Keratinocyte (primary cell): Measurements from ENCODE around the gene MSL1. TPM values are rescaled to one million over a fixed set of nuclear protein-coding genes. Genes with fewer than 3 reads are reported as not detected.

Experiments used
- DNase-seq: peaks from one replicate; pipeline ENCODE4 v3.0.0-alpha.2; 2011; ENCODE audit warnings: low read depth, missing footprints, low spot score
- FAIRE-seq: peaks from 2 replicates; lab custom pipeline; 2011; peaks lifted over from hg19 to GRCh38; lab: Jason Lieb, UNC
- H2AFZ ChIP-seq: 2 replicates; pipeline ENCODE4 v1.6.0; 2012; ENCODE audit warnings: low read length, control low read depth, inconsistent platforms; ENCODE audit not compliant: control insufficient read depth
- H3K27ac ChIP-seq: 2 replicates; pipeline ENCODE4 v1.5.1; 2011; ENCODE audit warnings: low read length; ENCODE audit not compliant: control insufficient read depth, insufficient read depth
- H3K27me3 ChIP-seq: 3 replicates; pipeline ENCODE4 v1.6.0; 2011; ENCODE audit warnings: low read length; ENCODE audit not compliant: control insufficient read depth, insufficient read depth; ENCODE audit errors: extremely low read depth
- H3K36me3 ChIP-seq, 2 experiments: 2 replicates in 1 of 2; 3 replicates in 1 of 2; pipeline ENCODE4 v1.5.1; 2011; ENCODE audit warnings: low read length in 2 of 2, mild to moderate bottlenecking in 1 of 2; ENCODE audit not compliant: control insufficient read depth in 2 of 2, insufficient read depth in 2 of 2; ENCODE audit errors: extremely low read depth in 1 of 2
- H3K4me1 ChIP-seq: 3 replicates; pipeline ENCODE4 v1.5.1; 2011; ENCODE audit warnings: low read length; ENCODE audit not compliant: control insufficient read depth, insufficient read depth; ENCODE audit errors: extremely low read depth
- H3K4me2 ChIP-seq: 3 replicates; pipeline ENCODE4 v1.6.0; 2011; ENCODE audit warnings: low read depth, low read length; ENCODE audit not compliant: control insufficient read depth, insufficient read depth; ENCODE audit errors: extremely low read depth
- H3K4me3 ChIP-seq, 3 experiments: fragments of 200-600 bp in 1 of 3; sonication (generic) in 1 of 3; 2 replicates in 2 of 3; 3 replicates in 1 of 3; pipeline ENCODE4 v1.5.1; 2011 to 2016; ENCODE audit warnings: low read length in 3 of 3, mild to moderate bottlenecking in 3 of 3, control low read depth in 2 of 3, inconsistent platforms in 1 of 3, low read depth in 1 of 3, mixed read lengths in 1 of 3, mixed run types in 1 of 3, moderate library complexity in 1 of 3; ENCODE audit not compliant: control insufficient read depth in 2 of 3, insufficient read depth in 2 of 3; ENCODE audit errors: extremely low read depth in 1 of 3
- H3K79me2 ChIP-seq: 2 replicates; pipeline ENCODE4 v1.6.0; 2012; ENCODE audit warnings: low read length; ENCODE audit not compliant: control insufficient read depth, insufficient read depth
- H3K9ac ChIP-seq: 3 replicates; pipeline ENCODE4 v1.6.0; 2011; ENCODE audit warnings: low read length; ENCODE audit not compliant: control insufficient read depth, insufficient read depth; ENCODE audit errors: extremely low read depth
- H3K9me1 ChIP-seq: 3 replicates; pipeline ENCODE4 v1.6.0; 2011; ENCODE audit warnings: low read length; ENCODE audit not compliant: control insufficient read depth, insufficient read depth; ENCODE audit errors: extremely low read depth
- H3K9me3 ChIP-seq: 2 replicates; pipeline ENCODE4 v1.5.1; 2012; ENCODE audit warnings: low read depth, low read length; ENCODE audit not compliant: control insufficient read depth
- H4K20me1 ChIP-seq: 3 replicates; pipeline ENCODE4 v1.6.0; 2011; ENCODE audit warnings: low read length; ENCODE audit not compliant: control insufficient read depth, insufficient read depth; ENCODE audit errors: extremely low read depth
- EZH2 ChIP-seq: IDR thresholded peaks from one replicate; pipeline ENCODE4 v1.6.1; 2012; ENCODE audit warnings: inconsistent platforms, mild to moderate bottlenecking, low read length, moderate library complexity
- dilution Hi-C: fragments of 300-500 bp; cut with MboI; formaldehyde crosslinking; loops from one replicate; pipeline ENCODE4 v1.7.0; 2020; ENCODE audit warnings: low sequenced_read_pairs; ENCODE audit not compliant: extremely low pct_ligation_motif_present
- polyA plus RNA-seq, 5 experiments: library from polyadenylated mRNA; depleted of rRNA in 3 of 5; stranded (reverse) in 3 of 5; stranded (forward) in 1 of 5; unstranded in 1 of 5; fragments of >200 nt; gene quantifications; 1 replicate in 1 of 5; 2 replicates in 3 of 5; 3 replicates in 1 of 5; pipeline versions ENCODE4 v1.2.1 to v1.2.3, GENCODE V29; 2011 to 2012; ENCODE audit warnings: missing spikeins in 2 of 5, low read depth in 1 of 5, low replicate concordance in 1 of 5
- TF ChIP-seq, protein P1 (sequence below), 3 experiments: IDR thresholded peaks in 1 of 3; conservative IDR thresholded peaks in 1 of 3; optimal IDR thresholded peaks in 1 of 3; 2 replicates in 2 of 3; 3 replicates in 1 of 3; pipeline versions ENCODE3 to v1.5.1; 2011; ENCODE audit warnings: low read length in 3 of 3, mild to moderate bottlenecking in 3 of 3, moderate library complexity in 2 of 3, control low read depth in 1 of 3, inconsistent platforms in 1 of 3; ENCODE audit not compliant: insufficient read depth in 2 of 3; ENCODE audit errors: extremely low read depth in 1 of 3

MSL1 gene
- polyA plus RNA-seq, 1 donor (not counting 4 experiments of a cell fraction or from before 2014, with no cell fraction given) = 66.8 TPM

DNA sequence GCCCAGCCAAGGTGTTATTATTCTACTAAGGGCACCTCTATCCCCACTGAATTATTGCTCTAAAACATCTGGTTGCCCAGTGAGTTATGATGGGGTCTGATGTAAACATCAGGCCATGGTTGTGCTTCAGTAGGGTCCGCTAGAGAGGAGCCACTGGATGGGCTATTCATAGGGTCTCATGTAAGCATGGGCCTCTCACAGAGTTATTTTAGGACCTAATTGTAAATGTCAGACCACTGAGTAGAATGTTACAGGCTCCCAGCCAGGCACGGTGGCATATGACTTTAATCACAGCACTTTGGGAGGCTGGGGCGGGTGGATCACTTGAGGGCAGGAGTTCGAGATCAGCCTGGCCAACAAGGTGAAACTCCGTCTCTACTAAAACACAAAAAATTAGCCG lies 60.8 kb downstream of the MSL1 start:
- Histone ChIP-seq H3K9me1 (no peaks in the 10 kb centered on the region), H3K27me3 (no peaks in the 10 kb centered on the region), H3K9ac (no peak overlapping the region), H2AFZ (no peak overlapping the region), H4K20me1 (no peaks in the 10 kb centered on the region), H3K4me3 (no peak overlapping the region), H3K9me3 (no peaks in the 10 kb centered on the region), H3K36me3 (peaks cover 0 to 3% of the 10 kb centered on the region in 2 experiments), H3K79me2 (no peaks in the 10 kb centered on the region), H3K4me1 (peaks cover 31% of the 10 kb centered on the region), H3K4me2 (no peak overlapping the region), H3K27ac (no peak overlapping the region)
- no peak for FAIRE-seq
- DNase-seq = no peak
- dilution Hi-C loops = no loop called here
- TF ChIP-seq EZH2 = no peak
- TF ChIP-seq, protein P1, sequence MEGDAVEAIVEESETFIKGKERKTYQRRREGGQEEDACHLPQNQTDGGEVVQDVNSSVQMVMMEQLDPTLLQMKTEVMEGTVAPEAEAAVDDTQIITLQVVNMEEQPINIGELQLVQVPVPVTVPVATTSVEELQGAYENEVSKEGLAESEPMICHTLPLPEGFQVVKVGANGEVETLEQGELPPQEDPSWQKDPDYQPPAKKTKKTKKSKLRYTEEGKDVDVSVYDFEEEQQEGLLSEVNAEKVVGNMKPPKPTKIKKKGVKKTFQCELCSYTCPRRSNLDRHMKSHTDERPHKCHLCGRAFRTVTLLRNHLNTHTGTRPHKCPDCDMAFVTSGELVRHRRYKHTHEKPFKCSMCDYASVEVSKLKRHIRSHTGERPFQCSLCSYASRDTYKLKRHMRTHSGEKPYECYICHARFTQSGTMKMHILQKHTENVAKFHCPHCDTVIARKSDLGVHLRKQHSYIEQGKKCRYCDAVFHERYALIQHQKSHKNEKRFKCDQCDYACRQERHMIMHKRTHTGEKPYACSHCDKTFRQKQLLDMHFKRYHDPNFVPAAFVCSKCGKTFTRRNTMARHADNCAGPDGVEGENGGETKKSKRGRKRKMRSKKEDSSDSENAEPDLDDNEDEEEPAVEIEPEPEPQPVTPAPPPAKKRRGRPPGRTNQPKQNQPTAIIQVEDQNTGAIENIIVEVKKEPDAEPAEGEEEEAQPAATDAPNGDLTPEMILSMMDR (optimal IDR thresholded peaks at IDR 0.05 in 1 of 3, IDR thresholded peaks at IDR 0.05 in 1 of 3, conservative IDR thresholded peaks at IDR 0.05 in 1 of 3; ENCODE audit: extremely low read depth in 1 of 3, insufficient read depth in 2 of 3, low read length in 3 of 3) = no peak

Other genes with a start within 250 kb of the MSL1 start
- gene GSDMB, start 203.3 kb upstream of the MSL1 start, polyA plus RNA-seq = 2.3 to 10.5 TPM (median 7.1 TPM) in 3 replicates
- gene ORMDL3, start 194.4 kb upstream of the MSL1 start, polyA plus RNA-seq = 22.0 to 91.4 TPM (median 36.3 TPM) in 3 replicates
- gene LRRC3C, start 194.2 kb upstream of the MSL1 start, polyA plus RNA-seq = not detected in 3 replicates
- 5.0 to 9.8 TPM (median 8.5 TPM) in 3 replicates for gene GSDMA, start 159.0 kb upstream of the MSL1 start, polyA plus RNA-seq
- 97.1 to 169 TPM (median 108 TPM) in 3 replicates for gene PSMD3, start 141.2 kb upstream of the MSL1 start, polyA plus RNA-seq
- 0.19 to 0.84 TPM (median 0.76 TPM) in 3 replicates for gene CSF3, start 106.5 kb upstream of the MSL1 start, polyA plus RNA-seq
- 45.3 to 77.3 TPM (median 47.2 TPM) in 3 replicates for gene MED24, start 67.6 kb upstream of the MSL1 start, polyA plus RNA-seq
- 3.3 to 5.9 TPM (median 4.5 TPM) in 3 replicates for gene THRA, start 59.0 kb upstream of the MSL1 start, polyA plus RNA-seq
- gene NR1D1, start 21.4 kb upstream of the MSL1 start, polyA plus RNA-seq = 0.46 to 7.5 TPM (median 1.0 TPM) in 3 replicates
- gene CASC3, start 18.6 kb downstream of the MSL1 start, polyA plus RNA-seq = 17.3 to 32.1 TPM (median 26.9 TPM) in 3 replicates
- gene RAPGEFL1, start 55.5 kb downstream of the MSL1 start, polyA plus RNA-seq = 13.2 to 37.6 TPM (median 21.8 TPM) in 3 replicates
- 7.4 to 11.1 TPM (median 8.5 TPM) in 3 replicates for gene WIPF2, start 97.3 kb downstream of the MSL1 start, polyA plus RNA-seq
- 5.5 to 28.0 TPM (median 26.5 TPM) in 3 replicates for gene CDC6, start 165.9 kb downstream of the MSL1 start, polyA plus RNA-seq
- 1.7 to 6.0 TPM (median 3.8 TPM) in 3 replicates for gene RARA, start 187.2 kb downstream of the MSL1 start, polyA plus RNA-seq
- not detected in 3 replicates for gene GJD3, start 242.8 kb downstream of the MSL1 start, polyA plus RNA-seq